K562 (cell line): ENCODE measurements around the gene DNAJC25. TPM values are rescaled to one million over a fixed set of nuclear protein-coding genes. Genes with fewer than 3 reads are reported as not detected.
A peak's percentile ranks its signal among the peaks of the same experiment; 100 is the strongest.

ENCODE experiments used
- CBFA2T3 ChIP-seq: fragments of 450-650 bp; IDR thresholded peaks from 2 replicates; pipeline ENCODE4 v1.6.1; 2017
- DDX20 ChIP-seq: fragments of 450-650 bp; IDR thresholded peaks from 2 replicates; pipeline ENCODE4 v1.6.1; 2016; ENCODE audit warnings: missing genetic modification characterization, low read depth, mild to moderate bottlenecking, missing compliant biosample characterization, moderate library complexity
- HMBOX1 ChIP-seq: sonication (generic); IDR thresholded peaks from 2 replicates; pipeline ENCODE4 v1.6.1; 2016
- KAT7 ChIP-seq: sonication (generic); formaldehyde crosslinking; IDR thresholded peaks from 2 replicates; pipeline ENCODE4 v1.8.0; 2022; ENCODE audit warnings: missing genetic modification reagents, mild to moderate bottlenecking, borderline replicate concordance
- PHTF2 ChIP-seq: fragments of 250-450 bp; sonication (Bioruptor Pico); IDR thresholded peaks from 2 replicates; pipeline ENCODE4 v1.5.0; 2021; ENCODE audit warnings: mild to moderate bottlenecking
- RCOR1 ChIP-seq, 2 experiments: IDR thresholded peaks; 2 replicates each; pipeline ENCODE4 v1.6.1; 2012; ENCODE audit warnings: low read depth in 2 of 2, low read length in 2 of 2, borderline replicate concordance in 1 of 2, improper control_type of control experiment in 1 of 2
- SMAD3 ChIP-seq: fragments of 450-650 bp; formaldehyde crosslinking; conservative IDR thresholded peaks from 2 replicates; pipeline ENCODE4 v1.4.0; 2020; ENCODE audit warnings: mild to moderate bottlenecking
- TAL1 ChIP-seq: fragments of 450-650 bp; IDR thresholded peaks from 2 replicates; pipeline ENCODE4 v1.6.1; 2016; ENCODE audit warnings: mild to moderate bottlenecking
- TCF3 ChIP-seq: sonication (generic); formaldehyde crosslinking; IDR thresholded peaks from 2 replicates; pipeline ENCODE4 v1.4.0; 2020; ENCODE audit warnings: mild to moderate bottlenecking, missing genetic modification reagents
- USF2 ChIP-seq: sonication (generic); formaldehyde crosslinking; IDR thresholded peaks from 2 replicates; pipeline ENCODE4 v1.5.0; 2020; ENCODE audit warnings: missing genetic modification reagents
- ZBTB5 ChIP-seq: fragments of 450-650 bp; IDR thresholded peaks from 2 replicates; pipeline ENCODE4 v1.6.1; 2017; ENCODE audit warnings: antibody characterized with exemption
- ZFX ChIP-seq: sonication (generic); formaldehyde crosslinking; IDR thresholded peaks from 2 replicates; pipeline ENCODE4 v1.8.0; 2022; ENCODE audit warnings: mild to moderate bottlenecking, missing genetic modification reagents, moderate library complexity
- ZNF318 ChIP-seq, 2 experiments: fragments of 450-650 bp; IDR thresholded peaks; 2 replicates each; pipeline ENCODE4 v1.6.1; 2016; ENCODE audit warnings: mild to moderate bottlenecking in 2 of 2, borderline replicate concordance in 1 of 2, low read depth in 1 of 2, moderate library complexity in 1 of 2
- polyA plus RNA-seq, 8 experiments: library from polyadenylated mRNA; depleted of rRNA in 4 of 8; stranded (reverse) in 5 of 8; unstranded in 3 of 8; fragments of >200 nt; fragmentation: Nextera tagmentation in 2 of 8; fragmentation: Illumina TruSeq in 1 of 8; extraction: Ambion mirVana in 2 of 8; extraction: Trizol in 1 of 8; gene quantifications; 2 replicates each; pipeline versions ENCODE4 v1.2.1 to v1.2.3, GENCODE V29; 2011 to 2014; ENCODE audit warnings: inconsistent platforms in 1 of 8, missing spikeins in 1 of 8
- total RNA-seq, 7 experiments: library from RNA; depleted of rRNA in 6 of 7; stranded (reverse); fragments of >200 nt in 6 of 7; fragmentation: Illumina TruSeq in 2 of 7; extraction: Trizol in 2 of 7; gene quantifications; 2 replicates each; pipeline versions ENCODE4 v1.2.1 to v1.2.3, GENCODE V29; 2011 to 2021; ENCODE audit warnings: low replicate concordance in 1 of 7
- TF ChIP-seq, protein P1 (sequence below): fragments of 250-450 bp; sonication (Bioruptor Pico); IDR thresholded peaks from 2 replicates; pipeline ENCODE4 v1.4.0; 2020; ENCODE audit warnings: mild to moderate bottlenecking

Gene DNAJC25
- total and polyA plus RNA-seq, 9 of the 15 experiments (the other 6 are each of a cell fraction or from before 2014, with no cell fraction given), result 3.7 to 11.2 (median 7.1) TPM

DNA sequence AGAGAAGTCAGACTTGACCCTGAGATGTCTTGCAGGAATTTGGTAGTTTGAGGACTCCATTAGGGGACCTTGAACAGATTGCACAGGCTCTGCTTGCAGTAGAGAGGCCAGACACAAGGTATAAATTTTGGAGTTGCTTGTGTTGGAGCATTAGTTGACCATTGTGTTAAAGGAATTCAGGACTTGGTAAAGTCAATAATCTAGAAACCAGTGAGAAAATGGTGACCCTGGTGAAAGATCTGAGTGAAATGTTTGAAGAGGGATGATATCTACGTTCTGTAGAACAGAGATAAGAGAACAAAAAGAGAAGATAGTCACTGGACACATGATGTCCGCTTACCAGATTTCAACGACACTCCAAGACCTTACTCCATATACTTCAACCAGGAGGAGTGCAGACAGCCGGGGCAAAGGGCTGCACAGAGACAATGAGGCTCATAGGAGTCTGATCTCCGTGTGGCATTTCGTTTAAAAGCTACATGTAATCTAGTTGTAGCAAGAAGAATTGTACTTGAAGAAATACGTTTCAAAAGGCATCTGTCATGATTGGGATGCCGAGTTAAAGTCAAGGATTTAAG, 13.2 kb downstream of the DNAJC25 start (continued):
- TF ChIP-seq USF2 (CRISPR knock-in tag) (no peak), ZNF318 (IDR thresholded peaks at IDR 0.05; ENCODE audit: borderline replicate concordance in 1 of 2, low read depth in 1 of 2) (no peak), TCF3 (peak; percentile 54), RCOR1 (IDR thresholded peaks at IDR 0.05; ENCODE audit: borderline replicate concordance in 1 of 2, low read depth in 2 of 2, low read length in 2 of 2) (peak in 1 of 2 experiments; percentile 88; a peak in 2 of 4 replicates), ZFX (CRISPR knock-in tag) (no peak), ZBTB5 (no peak), KAT7 (CRISPR knock-in tag) (no peak), CBFA2T3 (peak; percentile 71), SMAD3 (peak; percentile 23; the same call in 1 of the 2 replicates), TAL1 (peak; percentile 67), DDX20 (no peak), HMBOX1 (peak; percentile 89), PHTF2 (CRISPR knock-in tag) (no peak)
- TF ChIP-seq, protein P1, sequence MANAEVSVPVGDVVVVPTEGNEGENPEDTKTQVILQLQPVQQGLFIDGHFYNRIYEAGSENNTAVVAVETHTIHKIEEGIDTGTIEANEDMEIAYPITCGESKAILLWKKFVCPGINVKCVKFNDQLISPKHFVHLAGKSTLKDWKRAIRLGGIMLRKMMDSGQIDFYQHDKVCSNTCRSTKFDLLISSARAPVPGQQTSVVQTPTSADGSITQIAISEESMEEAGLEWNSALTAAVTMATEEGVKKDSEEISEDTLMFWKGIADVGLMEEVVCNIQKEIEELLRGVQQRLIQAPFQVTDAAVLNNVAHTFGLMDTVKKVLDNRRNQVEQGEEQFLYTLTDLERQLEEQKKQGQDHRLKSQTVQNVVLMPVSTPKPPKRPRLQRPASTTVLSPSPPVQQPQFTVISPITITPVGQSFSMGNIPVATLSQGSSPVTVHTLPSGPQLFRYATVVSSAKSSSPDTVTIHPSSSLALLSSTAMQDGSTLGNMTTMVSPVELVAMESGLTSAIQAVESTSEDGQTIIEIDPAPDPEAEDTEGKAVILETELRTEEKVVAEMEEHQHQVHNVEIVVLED, result no peak
